Measurements from ENCODE around the gene GALNT2. TPM values are rescaled to one million over a fixed set of nuclear protein-coding genes. Genes with fewer than 3 reads are reported as not detected.

GALNT2 gene
- total and polyA plus RNA-seq, 2 experiments from 2014 or later = 17.8 to 48.3 TPM

DNA sequence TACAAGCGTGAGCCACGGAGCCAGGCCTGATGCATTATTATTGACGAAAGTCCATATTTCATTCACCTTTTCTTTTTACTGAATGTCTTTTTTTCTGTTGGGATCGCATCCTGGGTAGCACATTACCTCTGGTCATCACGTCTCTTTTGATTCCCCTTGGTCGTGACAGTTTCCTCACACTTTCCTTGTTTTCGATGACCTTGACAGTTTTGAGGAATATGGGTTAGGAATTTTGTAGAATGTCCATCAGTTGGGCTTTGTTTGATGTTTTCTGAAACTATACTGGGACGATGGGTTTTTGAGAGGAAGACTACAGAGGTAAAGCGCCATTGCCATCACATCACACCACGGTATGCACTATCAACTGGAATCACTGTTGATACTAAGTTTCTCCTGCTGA is 26.6 kb upstream of the GALNT2 start (continued):
- TF ChIP-seq, protein P1, sequence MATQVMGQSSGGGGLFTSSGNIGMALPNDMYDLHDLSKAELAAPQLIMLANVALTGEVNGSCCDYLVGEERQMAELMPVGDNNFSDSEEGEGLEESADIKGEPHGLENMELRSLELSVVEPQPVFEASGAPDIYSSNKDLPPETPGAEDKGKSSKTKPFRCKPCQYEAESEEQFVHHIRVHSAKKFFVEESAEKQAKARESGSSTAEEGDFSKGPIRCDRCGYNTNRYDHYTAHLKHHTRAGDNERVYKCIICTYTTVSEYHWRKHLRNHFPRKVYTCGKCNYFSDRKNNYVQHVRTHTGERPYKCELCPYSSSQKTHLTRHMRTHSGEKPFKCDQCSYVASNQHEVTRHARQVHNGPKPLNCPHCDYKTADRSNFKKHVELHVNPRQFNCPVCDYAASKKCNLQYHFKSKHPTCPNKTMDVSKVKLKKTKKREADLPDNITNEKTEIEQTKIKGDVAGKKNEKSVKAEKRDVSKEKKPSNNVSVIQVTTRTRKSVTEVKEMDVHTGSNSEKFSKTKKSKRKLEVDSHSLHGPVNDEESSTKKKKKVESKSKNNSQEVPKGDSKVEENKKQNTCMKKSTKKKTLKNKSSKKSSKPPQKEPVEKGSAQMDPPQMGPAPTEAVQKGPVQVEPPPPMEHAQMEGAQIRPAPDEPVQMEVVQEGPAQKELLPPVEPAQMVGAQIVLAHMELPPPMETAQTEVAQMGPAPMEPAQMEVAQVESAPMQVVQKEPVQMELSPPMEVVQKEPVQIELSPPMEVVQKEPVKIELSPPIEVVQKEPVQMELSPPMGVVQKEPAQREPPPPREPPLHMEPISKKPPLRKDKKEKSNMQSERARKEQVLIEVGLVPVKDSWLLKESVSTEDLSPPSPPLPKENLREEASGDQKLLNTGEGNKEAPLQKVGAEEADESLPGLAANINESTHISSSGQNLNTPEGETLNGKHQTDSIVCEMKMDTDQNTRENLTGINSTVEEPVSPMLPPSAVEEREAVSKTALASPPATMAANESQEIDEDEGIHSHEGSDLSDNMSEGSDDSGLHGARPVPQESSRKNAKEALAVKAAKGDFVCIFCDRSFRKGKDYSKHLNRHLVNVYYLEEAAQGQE (IDR thresholded peaks at IDR 0.05; ENCODE audit: unreplicated experiment) = no peak

DNA sequence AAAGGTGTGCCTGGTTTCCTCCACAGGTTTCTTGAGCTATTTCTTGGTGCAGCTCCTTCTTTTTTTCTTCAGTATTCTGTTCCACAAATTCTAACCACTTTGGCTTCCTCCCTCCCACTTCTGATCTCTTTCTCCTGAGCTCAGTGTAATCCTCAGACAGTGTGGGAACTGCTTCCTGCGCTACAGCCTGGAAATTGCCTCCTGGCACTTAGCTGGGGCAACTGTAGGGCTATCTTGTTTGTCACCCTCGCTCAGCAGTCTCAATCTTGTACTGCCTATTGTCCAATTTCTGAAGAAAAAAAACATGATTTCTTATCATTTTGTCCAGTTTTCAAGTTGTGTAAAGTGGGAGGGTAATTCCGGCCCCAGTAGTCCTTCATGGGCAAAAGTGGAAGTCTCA is 24.0 kb upstream of the GALNT2 start:
- no peak for DNase-seq (ENCODE audit: low spot score)
- no peaks in the 10 kb centered on the region for H3K27me3 ChIP-seq (ENCODE audit: insufficient read depth)
- Mint-ChIP-seq H3K4me1 (peaks cover 13% of the 10 kb centered on the region), H3K27ac (no peak overlapping the region), H3K9me3 (no peaks in the 10 kb centered on the region), H3K27me3 (ENCODE audit: insufficient read depth, low read depth, poor library complexity) (peaks cover 2% of the 10 kb centered on the region), H3K4me3 (no peak overlapping the region), H3K36me3 (ENCODE audit: low read depth) (no peaks in the 10 kb centered on the region)
- TF ChIP-seq, protein P2, sequence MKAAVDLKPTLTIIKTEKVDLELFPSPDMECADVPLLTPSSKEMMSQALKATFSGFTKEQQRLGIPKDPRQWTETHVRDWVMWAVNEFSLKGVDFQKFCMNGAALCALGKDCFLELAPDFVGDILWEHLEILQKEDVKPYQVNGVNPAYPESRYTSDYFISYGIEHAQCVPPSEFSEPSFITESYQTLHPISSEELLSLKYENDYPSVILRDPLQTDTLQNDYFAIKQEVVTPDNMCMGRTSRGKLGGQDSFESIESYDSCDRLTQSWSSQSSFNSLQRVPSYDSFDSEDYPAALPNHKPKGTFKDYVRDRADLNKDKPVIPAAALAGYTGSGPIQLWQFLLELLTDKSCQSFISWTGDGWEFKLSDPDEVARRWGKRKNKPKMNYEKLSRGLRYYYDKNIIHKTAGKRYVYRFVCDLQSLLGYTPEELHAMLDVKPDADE (IDR thresholded peaks at IDR 0.05) = no peak
- no peaks in the 10 kb centered on the region for H3K79me2 ChIP-seq (replicated peaks; ENCODE audit: insufficient read depth)
- no peak overlapping the region for H3K27ac ChIP-seq (ENCODE audit: low read depth)
- no peaks in the 10 kb centered on the region for H3K9me2 ChIP-seq (ENCODE audit: insufficient read depth)
- H3K36me3 ChIP-seq (ENCODE audit: insufficient read depth) = no peaks in the 10 kb centered on the region
- H3K4me2 ChIP-seq = no peak overlapping the region
- no peaks in the 10 kb centered on the region for H4K20me1 ChIP-seq (replicated peaks; ENCODE audit: insufficient read depth)
- H3K4me3 ChIP-seq = no peak overlapping the region
- peak overlapping the region; percentile 69; the same call in 1 of the 2 replicates for H2AFZ ChIP-seq
- ATAC-seq = no peak
- H3K4me1 ChIP-seq (ENCODE audit: insufficient read depth) = no peaks in the 10 kb centered on the region; the same call in 1 of the 2 replicates
- no peaks in the 10 kb centered on the region for H3F3A ChIP-seq (replicated peaks; ENCODE audit: low read depth)

DNA sequence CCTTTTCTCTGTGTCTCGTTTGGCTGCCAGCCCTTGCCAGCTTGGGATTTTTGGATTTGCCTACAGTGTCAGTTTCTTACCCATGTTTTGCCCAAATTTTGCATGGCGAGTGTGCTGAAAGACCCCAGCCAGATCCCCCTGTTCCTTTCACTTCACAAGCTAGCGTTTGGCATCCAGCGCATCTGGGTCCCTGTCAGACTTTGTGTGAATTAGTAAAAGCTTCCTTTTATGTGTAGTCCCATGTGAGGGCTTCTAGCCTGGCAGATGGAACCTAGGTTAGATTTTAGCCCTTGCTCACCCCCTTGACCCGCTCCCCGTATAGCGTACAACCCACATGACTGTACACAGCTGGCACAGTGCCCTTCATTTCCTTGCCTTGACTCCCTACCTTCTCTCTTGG is 22.3 kb upstream of the GALNT2 start:
- no peak overlapping the region for H3K4me3 ChIP-seq
- no peaks in the 10 kb centered on the region for H3K9me2 ChIP-seq (ENCODE audit: insufficient read depth)
- Mint-ChIP-seq H3K4me3 (no peak overlapping the region), H3K27me3 (ENCODE audit: insufficient read depth, low read depth, poor library complexity) (no peaks in the 10 kb centered on the region), H3K9me3 (no peaks in the 10 kb centered on the region), H3K27ac (no peak overlapping the region), H3K4me1 (peaks cover 13% of the 10 kb centered on the region), H3K36me3 (ENCODE audit: low read depth) (no peaks in the 10 kb centered on the region)
- H3F3A ChIP-seq (replicated peaks; ENCODE audit: low read depth) = no peaks in the 10 kb centered on the region
- no peak overlapping the region for H3K4me2 ChIP-seq
- H3K4me1 ChIP-seq (ENCODE audit: insufficient read depth) = no peaks in the 10 kb centered on the region; the same call in 1 of the 2 replicates
- no peaks in the 10 kb centered on the region for H3K36me3 ChIP-seq (ENCODE audit: insufficient read depth)
- H3K79me2 ChIP-seq (replicated peaks; ENCODE audit: insufficient read depth) = no peaks in the 10 kb centered on the region
- H3K27ac ChIP-seq (ENCODE audit: low read depth) = no peak overlapping the region
- H4K20me1 ChIP-seq (replicated peaks; ENCODE audit: insufficient read depth) = no peaks in the 10 kb centered on the region
- H3K27me3 ChIP-seq (ENCODE audit: insufficient read depth) = no peaks in the 10 kb centered on the region
- ATAC-seq (no peak), DNase-seq (ENCODE audit: low spot score) (no peak)
- H2AFZ ChIP-seq = no peak overlapping the region
- TF ChIP-seq, protein P2 (IDR thresholded peaks at IDR 0.05) = no peak
- no peak for TF ChIP-seq EZH2 (IDR thresholded peaks at IDR 0.05; ENCODE audit: low read depth, unreplicated experiment)
- no peak for TF ChIP-seq NANOG (IDR thresholded peaks at IDR 0.05; ENCODE audit: borderline replicate concordance)
- TF ChIP-seq ZNF114 (CRISPR knock-in tag; IDR thresholded peaks at IDR 0.05) = no peak
- TF ChIP-seq JUNB (IDR thresholded peaks at IDR 0.05; ENCODE audit: unreplicated experiment) = no peak
- TF ChIP-seq, protein P1 (IDR thresholded peaks at IDR 0.05; ENCODE audit: unreplicated experiment) = no peak
- TF ChIP-seq CREB1 (CRISPR knock-in tag; IDR thresholded peaks at IDR 0.05; ENCODE audit: low read depth) = no peak
- TF ChIP-seq EZH2phosphoT487 (IDR thresholded peaks at IDR 0.05; ENCODE audit: unreplicated experiment) = no peak
- no peak for TF ChIP-seq ZNF331 (CRISPR knock-in tag; IDR thresholded peaks at IDR 0.05; ENCODE audit: low read depth)
- TF ChIP-seq, protein P3, sequence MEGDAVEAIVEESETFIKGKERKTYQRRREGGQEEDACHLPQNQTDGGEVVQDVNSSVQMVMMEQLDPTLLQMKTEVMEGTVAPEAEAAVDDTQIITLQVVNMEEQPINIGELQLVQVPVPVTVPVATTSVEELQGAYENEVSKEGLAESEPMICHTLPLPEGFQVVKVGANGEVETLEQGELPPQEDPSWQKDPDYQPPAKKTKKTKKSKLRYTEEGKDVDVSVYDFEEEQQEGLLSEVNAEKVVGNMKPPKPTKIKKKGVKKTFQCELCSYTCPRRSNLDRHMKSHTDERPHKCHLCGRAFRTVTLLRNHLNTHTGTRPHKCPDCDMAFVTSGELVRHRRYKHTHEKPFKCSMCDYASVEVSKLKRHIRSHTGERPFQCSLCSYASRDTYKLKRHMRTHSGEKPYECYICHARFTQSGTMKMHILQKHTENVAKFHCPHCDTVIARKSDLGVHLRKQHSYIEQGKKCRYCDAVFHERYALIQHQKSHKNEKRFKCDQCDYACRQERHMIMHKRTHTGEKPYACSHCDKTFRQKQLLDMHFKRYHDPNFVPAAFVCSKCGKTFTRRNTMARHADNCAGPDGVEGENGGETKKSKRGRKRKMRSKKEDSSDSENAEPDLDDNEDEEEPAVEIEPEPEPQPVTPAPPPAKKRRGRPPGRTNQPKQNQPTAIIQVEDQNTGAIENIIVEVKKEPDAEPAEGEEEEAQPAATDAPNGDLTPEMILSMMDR (conservative IDR thresholded peaks at IDR 0.05; ENCODE audit: low read depth in 2 of 2) = no peak
- no peak for TF ChIP-seq STAT1 (IDR thresholded peaks at IDR 0.05; ENCODE audit: unreplicated experiment)

Data from GM23338 (cell line).